Common myeloid progenitor, CD34-positive (primary cell): ENCODE measurements around the gene XPR1.

Experiments
- CTCF ChIA-PET: fragments of 350-600 bp; sonication (Branson Sonifier 250); formaldehyde crosslinking; loops from one replicate; lab custom pipeline; 2021; ENCODE audit warnings: antibody characterized with exemption; lab: Charles Lee
- POLR2A ChIA-PET: fragments of 350-600 bp; sonication (Branson Sonifier 250); formaldehyde crosslinking; loops from one replicate; lab custom pipeline; 2021; ENCODE audit warnings: antibody characterized with exemption; lab: Charles Lee
- DNase-seq, 3 donors: peaks; one replicate each; pipeline versions ENCODE4 v3.0.0 to v3.0.0-alpha.2; 2013
- H3K27ac ChIP-seq, 2 experiments: 1 replicate in 1 of 2; 2 replicates in 1 of 2; pipeline ENCODE4 v1.7.0; 2013; ENCODE audit warnings: inconsistent platforms in 2 of 2, low read length in 2 of 2, mild to moderate bottlenecking in 2 of 2, low read depth in 1 of 2, moderate library complexity in 1 of 2; ENCODE audit not compliant: severe bottlenecking in 2 of 2, insufficient read depth in 1 of 2, poor library complexity in 1 of 2
- H3K27me3 ChIP-seq, 5 experiments: replicated peaks in 2 of 5; 1 replicate in 3 of 5; 2 replicates in 2 of 5; pipeline versions ENCODE4 v1.6.1 to v1.7.0; 2013; ENCODE audit warnings: low read length in 4 of 5, mild to moderate bottlenecking in 2 of 5, moderate library complexity in 2 of 5, inconsistent platforms in 1 of 5; ENCODE audit not compliant: insufficient read depth in 5 of 5, control insufficient read depth in 4 of 5
- H3K36me3 ChIP-seq, 4 experiments: 1 replicate in 2 of 4; 2 replicates in 2 of 4; pipeline versions ENCODE4 v1.6.1 to v1.7.0; 2013; ENCODE audit warnings: low read length in 3 of 4, control low read depth in 1 of 4, mild to moderate bottlenecking in 1 of 4; ENCODE audit not compliant: control insufficient read depth in 4 of 4, insufficient read depth in 4 of 4
- H3K4me1 ChIP-seq, 4 experiments: 1 replicate in 3 of 4; 2 replicates in 1 of 4; pipeline versions ENCODE4 v1.6.1 to v1.7.1; 2013; ENCODE audit warnings: low read length in 3 of 4, mild to moderate bottlenecking in 3 of 4, control low read depth in 1 of 4, inconsistent platforms in 1 of 4, moderate library complexity in 1 of 4; ENCODE audit not compliant: control insufficient read depth in 4 of 4, insufficient read depth in 4 of 4; ENCODE audit errors: control extremely low read depth in 1 of 4
- H3K4me3 ChIP-seq, 7 experiments: 1 replicate in 4 of 7; 2 replicates in 3 of 7; pipeline versions ENCODE4 v1.5.1 to v1.7.0; 2013; ENCODE audit warnings: mild to moderate bottlenecking in 7 of 7, low read length in 6 of 7, moderate library complexity in 6 of 7, inconsistent platforms in 2 of 7, low read depth in 2 of 7, control low read depth in 1 of 7; ENCODE audit not compliant: insufficient read depth in 4 of 7, control insufficient read depth in 1 of 7; ENCODE audit errors: extremely low read depth in 1 of 7
- H3K9me3 ChIP-seq, 5 experiments: 1 replicate in 4 of 5; 2 replicates in 1 of 5; pipeline versions ENCODE4 v1.6.1 to v1.7.1; 2013; ENCODE audit warnings: low read length in 4 of 5, mild to moderate bottlenecking in 2 of 5, inconsistent platforms in 1 of 5, low read depth in 1 of 5, moderate library complexity in 1 of 5; ENCODE audit not compliant: control insufficient read depth in 4 of 5, insufficient read depth in 2 of 5; ENCODE audit errors: control extremely low read depth in 1 of 5
- WGBS: methylation state at CpG from one replicate; pipeline ENCODE4 v1.1.5; 2013; ENCODE audit not compliant: insufficient coverage; 5-methylcytosine and 5-hydroxymethylcytosine counted together

The XPR1 gene

GRCh38 chr1:180614730-180615129 lies 17.1 kb upstream of the XPR1 start:
- no peaks in the 10 kb centered on the region for H3K9me3 ChIP-seq
- H3K4me1 ChIP-seq = peaks cover 2 to 18% (median 5%) of the 10 kb centered on the region in 4 experiments
- H3K27me3 ChIP-seq = no peaks in the 10 kb centered on the region
- no peak overlapping the region for H3K27ac ChIP-seq
- ChIA-PET POLR2A (no interaction called here), CTCF (no interaction called here)
- WGBS = 100% methylated on average over 5 of the region's 5 CpGs
- no peaks in the 10 kb centered on the region for H3K36me3 ChIP-seq
- DNase-seq = no peak
- H3K4me3 ChIP-seq = no peak overlapping the region

GRCh38 chr1:180615493-180616290 lies 16.1 kb upstream of the XPR1 start:
- 100% methylated on average over 5 of the region's 8 CpGs for WGBS
- CTCF ChIA-PET = no interaction called here
- POLR2A ChIA-PET = no interaction called here

DNA sequence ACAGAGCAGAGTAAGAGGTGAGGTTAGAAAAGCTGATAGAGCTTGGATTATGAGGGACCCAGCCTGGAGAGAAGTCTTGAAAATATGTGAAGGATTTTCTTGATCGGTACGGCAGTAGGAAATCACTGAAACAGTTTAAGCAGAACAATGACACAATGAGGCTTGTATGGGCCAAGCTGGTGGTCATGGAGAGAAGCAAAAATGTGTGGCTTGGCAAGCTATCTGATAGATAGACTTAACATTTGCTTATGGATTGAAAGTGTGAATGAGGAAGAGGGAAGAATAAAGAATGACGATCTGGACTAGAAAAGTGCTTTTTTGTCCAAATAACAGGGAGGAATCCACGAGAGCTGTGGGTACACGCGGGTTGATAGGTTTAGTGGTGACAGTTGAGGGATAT lies 15.4 kb upstream of the XPR1 start:
- Histone ChIP-seq H3K27me3 (no peaks in the 10 kb centered on the region), H3K27ac (no peak overlapping the region), H3K4me1 (peaks cover under 1 to 16% (median 5%) of the 10 kb centered on the region in 4 experiments), H3K4me3 (no peak overlapping the region), H3K36me3 (no peaks in the 10 kb centered on the region), H3K9me3 (no peaks in the 10 kb centered on the region)
- 82% methylated on average over 6 of the region's 6 CpGs for WGBS
- DNase-seq = no peak
- CTCF ChIA-PET = interaction anchor here (0.9 kb wide), 1 partner anchor 247 kb away, joined by 3 read pairs; no protein-coding TSS in a partner anchor
- POLR2A ChIA-PET = no interaction called here

More at GRCh38 chr1:180615493-180616290, 16.1 kb upstream of the XPR1 start:
- H3K27me3 ChIP-seq = no peaks in the 10 kb centered on the region
- no peaks in the 10 kb centered on the region for H3K36me3 ChIP-seq
- H3K9me3 ChIP-seq = no peaks in the 10 kb centered on the region
- no peak overlapping the region for H3K27ac ChIP-seq
- peaks cover 2 to 18% (median 5%) of the 10 kb centered on the region in 4 experiments for H3K4me1 ChIP-seq
- no peak for DNase-seq
- H3K4me3 ChIP-seq = no peak overlapping the region

GRCh38 chr1:180617774-180618395 lies 13.9 kb upstream of the XPR1 start:
- POLR2A ChIA-PET = no interaction called here
- Histone ChIP-seq H3K27me3 (no peaks in the 10 kb centered on the region), H3K36me3 (no peaks in the 10 kb centered on the region), H3K27ac (no peak overlapping the region), H3K4me1 (peaks cover 0 to 14% (median 5%) of the 10 kb centered on the region in 4 experiments), H3K9me3 (no peaks in the 10 kb centered on the region), H3K4me3 (no peak overlapping the region)
- CTCF ChIA-PET = no interaction called here
- DNase-seq = peak in 1 of 3 donors; percentile 21
- WGBS = 52% methylated on average over 4 of the region's 4 CpGs

GRCh38 chr1:180620581-180620980 lies 11.2 kb upstream of the XPR1 start:
- WGBS = 100% methylated on average over 4 of the region's 4 CpGs

DNA sequence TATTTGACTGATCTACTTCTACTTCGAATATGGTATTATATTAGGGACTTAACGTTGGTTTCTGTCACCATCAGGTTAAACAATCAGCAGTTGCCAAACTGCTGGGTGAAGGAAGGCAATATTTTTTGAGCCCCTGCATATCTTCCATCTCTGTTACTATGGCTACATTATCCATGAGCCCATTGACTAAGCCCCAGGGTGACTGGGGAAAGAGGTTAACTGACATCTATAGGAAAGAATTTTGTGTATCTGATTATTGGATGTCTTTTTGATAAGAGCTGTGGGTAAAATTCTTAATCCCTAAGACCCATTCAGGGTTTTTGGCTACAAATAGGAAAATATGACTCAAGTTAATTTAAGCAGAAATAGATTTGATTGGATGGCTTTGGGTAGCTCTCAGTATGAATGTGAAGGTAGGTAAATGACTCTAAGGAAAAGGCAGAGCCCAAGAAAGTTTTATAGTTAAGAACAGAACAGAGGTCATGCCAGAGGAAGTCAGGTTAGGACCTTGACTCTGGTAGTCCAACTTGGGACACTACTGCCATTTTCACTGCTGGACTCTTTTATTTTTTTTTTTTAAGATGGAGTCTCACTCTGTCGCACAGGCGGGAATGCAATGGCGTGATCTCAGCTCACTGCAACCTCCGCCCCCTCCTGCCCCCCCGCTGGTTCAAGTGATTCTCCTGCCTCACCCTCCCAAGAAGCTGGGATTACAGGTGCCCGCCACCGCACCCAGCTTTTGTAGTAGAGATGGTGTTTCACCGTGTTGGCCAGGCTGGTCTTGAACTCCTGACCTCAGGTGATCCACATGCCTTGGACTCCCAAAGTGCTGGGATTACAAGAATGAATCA lies 8.9 kb upstream of the XPR1 start:
- Histone ChIP-seq H3K4me3 (no peak overlapping the region), H3K27ac (no peak overlapping the region), H3K4me1 (peaks cover 0 to 5% (median 2%) of the 10 kb centered on the region in 4 experiments), H3K36me3 (no peaks in the 10 kb centered on the region), H3K27me3 (no peaks in the 10 kb centered on the region), H3K9me3 (no peaks in the 10 kb centered on the region)
- DNase-seq = no peak
- ChIA-PET POLR2A (interaction anchor here (1.0 kb wide), 1 partner anchor 9 kb away, joined by 3 read pairs; the partner anchor contains the start of gene XPR1), CTCF (no interaction called here)
- WGBS = 96% methylated on average over 10 of the region's 10 CpGs

More at GRCh38 chr1:180620581-180620980, 11.2 kb upstream of the XPR1 start:
- no peaks in the 10 kb centered on the region for H3K9me3 ChIP-seq
- H3K27ac ChIP-seq = no peak overlapping the region
- ChIA-PET CTCF (no interaction called here), POLR2A (interaction anchor here (0.6 kb wide), 1 partner anchor 115 kb away, joined by 3 read pairs; no protein-coding TSS in a partner anchor)
- no peak overlapping the region for H3K4me3 ChIP-seq
- peaks cover 0 to 14% (median 5%) of the 10 kb centered on the region in 4 experiments for H3K4me1 ChIP-seq
- H3K27me3 ChIP-seq = no peaks in the 10 kb centered on the region
- no peak for DNase-seq
- no peaks in the 10 kb centered on the region for H3K36me3 ChIP-seq
